ENCODE measurements around the gene SH3PXD2A. TPM values are rescaled to one million over a fixed set of nuclear protein-coding genes. Genes with fewer than 3 reads are reported as not detected.

The SH3PXD2A gene
- total and polyA plus RNA-seq, 4 experiments from 2014 or later, result 0.39 to 17.5 (median 8.9) TPM

DNA sequence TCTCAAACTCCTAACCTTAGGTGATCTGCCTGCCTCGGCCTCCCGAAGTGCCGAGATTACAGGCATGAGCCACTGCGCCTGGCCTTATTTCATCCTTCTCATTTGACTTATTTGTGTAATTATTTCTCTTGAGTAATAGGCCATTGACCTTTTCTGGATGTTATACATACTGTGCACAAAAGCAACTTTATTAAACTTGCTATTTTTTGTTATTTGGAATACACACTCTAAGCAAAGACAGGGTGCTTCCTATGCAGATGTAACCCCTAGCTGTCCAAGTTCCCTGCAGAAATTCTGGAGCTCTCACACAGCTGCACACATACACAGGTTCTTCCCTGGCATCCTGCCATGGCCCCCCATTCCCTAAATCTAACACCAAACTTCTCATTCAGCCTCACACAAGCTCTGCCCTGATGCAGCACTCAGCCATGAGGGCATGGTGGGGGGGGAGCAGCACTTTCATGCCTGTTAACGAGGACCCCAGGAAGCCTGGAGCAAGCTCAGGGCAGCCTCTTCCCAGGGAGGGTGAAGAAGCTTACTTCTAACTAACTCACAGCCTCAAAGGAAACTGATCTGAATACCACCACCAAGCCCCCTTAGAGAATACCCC is 33.2 kb downstream of the SH3PXD2A start:
- H3K36me3 ChIP-seq (ENCODE audit: insufficient read depth, low read length), result no peaks in the 10 kb centered on the region
- H3K4me3 Mint-ChIP-seq, result no peak overlapping the region
- no peaks in the 10 kb centered on the region for H3K36me3 Mint-ChIP-seq
- H3K9me3 ChIP-seq (ENCODE audit: control insufficient read depth in 1 of 2, low read length in 2 of 2), result no peaks in the 10 kb centered on the region
- H3K27ac ChIP-seq (ENCODE audit: low read depth, low read length), result no peak overlapping the region
- peaks cover 0 to 9% (median 0%) of the 10 kb centered on the region in 4 donors for H3K4me1 Mint-ChIP-seq
- H3K9me3 Mint-ChIP-seq, result peaks cover 0 to 2% (median 0%) of the 10 kb centered on the region in 8 donors
- intact Hi-C loops (cut with micrococcal nuclease), result no loop called here
- no peaks in the 10 kb centered on the region for H3K27me3 ChIP-seq (ENCODE audit: insufficient read depth, low read length)
- no peak for DNase-seq
- POLR2A ChIA-PET (ENCODE audit: partially characterized antibody), result no interaction called here
- CTCF ChIA-PET (ENCODE audit: partially characterized antibody), result interaction anchor here (0.6 to 0.9 kb wide), 2 partner anchors 103 to 108 kb away, joined by 3 read pairs; no protein-coding TSS in a partner anchor
- H3K4me1 ChIP-seq (ENCODE audit: insufficient read depth, low read length), result no peaks in the 10 kb centered on the region
- H3K27ac Mint-ChIP-seq, result peak overlapping the region in 1 of 7 donors; percentile 73
- no peak overlapping the region for H3K4me3 ChIP-seq (ENCODE audit: low read length in 2 of 2)
- H3K27me3 Mint-ChIP-seq, result peaks cover 15 to 16% of the 10 kb centered on the region in 2 donors

DNA sequence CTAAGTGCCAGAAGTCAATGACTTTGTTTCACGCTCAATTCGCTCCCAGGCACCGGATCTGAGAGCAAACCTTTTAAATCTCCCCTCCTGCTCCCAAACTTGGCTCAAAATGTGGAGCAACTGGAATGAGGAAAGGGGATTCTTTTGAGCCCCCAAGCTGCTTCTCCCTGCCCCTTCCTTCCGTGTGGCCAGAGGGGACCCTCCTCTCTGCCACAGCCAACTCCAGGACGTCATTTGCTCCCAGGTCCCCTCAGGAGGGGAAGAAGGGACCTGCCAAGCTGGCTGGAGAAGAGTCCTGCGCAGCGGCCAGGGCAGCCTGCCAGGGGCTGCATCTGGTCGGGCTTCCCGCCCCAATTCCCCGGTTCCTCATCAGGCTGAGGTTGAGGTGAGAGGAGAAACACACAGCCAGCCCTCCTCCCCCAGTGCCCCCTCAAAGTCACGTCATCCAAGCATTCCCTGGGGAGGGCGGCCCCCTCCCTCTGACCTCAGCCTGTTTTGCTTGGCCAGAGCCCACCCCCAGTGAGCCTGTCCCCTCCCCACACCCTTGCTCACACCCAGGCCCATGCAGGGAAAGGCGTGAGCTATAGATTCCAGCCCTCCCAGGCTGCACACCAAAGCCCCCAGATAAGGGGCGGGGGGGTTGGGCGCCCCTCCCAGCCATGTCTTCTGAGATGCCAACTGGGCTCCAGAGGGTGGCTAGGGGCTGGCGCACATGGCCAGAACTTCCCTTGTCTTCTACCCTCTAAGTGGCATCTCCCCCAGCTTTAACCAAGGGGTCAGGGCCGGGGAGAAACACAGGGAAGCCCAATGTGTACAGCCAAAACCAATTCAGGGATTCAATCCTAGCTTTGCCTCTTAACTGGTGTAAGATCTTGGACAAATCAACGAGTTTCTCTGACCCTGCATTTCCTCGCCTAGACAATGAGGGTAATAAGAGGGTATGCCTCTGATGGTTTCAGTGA is 35.0 kb downstream of the SH3PXD2A start:
- Mint-ChIP-seq H3K4me3 (no peak overlapping the region), H3K36me3 (no peaks in the 10 kb centered on the region), H3K27me3 (peaks cover 15 to 16% of the 10 kb centered on the region in 2 donors), H3K9me3 (peaks cover 0 to under 1% (median 0%) of the 10 kb centered on the region in 8 donors), H3K27ac (no peak overlapping the region), H3K4me1 (peaks cover 0 to 9% (median 0%) of the 10 kb centered on the region in 4 donors)
- Histone ChIP-seq H3K4me1 (ENCODE audit: insufficient read depth, low read length) (no peaks in the 10 kb centered on the region), H3K9me3 (ENCODE audit: control insufficient read depth in 1 of 2, low read length in 2 of 2) (no peaks in the 10 kb centered on the region), H3K4me3 (ENCODE audit: low read length in 2 of 2) (no peak overlapping the region), H3K27me3 (ENCODE audit: insufficient read depth, low read length) (no peaks in the 10 kb centered on the region), H3K27ac (ENCODE audit: low read depth, low read length) (no peak overlapping the region), H3K36me3 (ENCODE audit: insufficient read depth, low read length) (no peaks in the 10 kb centered on the region)
- intact Hi-C loops (cut with micrococcal nuclease), result no loop called here
- DNase-seq, result no peak
- CTCF ChIA-PET (ENCODE audit: partially characterized antibody), result interaction anchor here (1.5 kb wide), 1 partner anchor 108 kb away, joined by 6 read pairs; no protein-coding TSS in a partner anchor
- POLR2A ChIA-PET (ENCODE audit: partially characterized antibody), result no interaction called here

DNA sequence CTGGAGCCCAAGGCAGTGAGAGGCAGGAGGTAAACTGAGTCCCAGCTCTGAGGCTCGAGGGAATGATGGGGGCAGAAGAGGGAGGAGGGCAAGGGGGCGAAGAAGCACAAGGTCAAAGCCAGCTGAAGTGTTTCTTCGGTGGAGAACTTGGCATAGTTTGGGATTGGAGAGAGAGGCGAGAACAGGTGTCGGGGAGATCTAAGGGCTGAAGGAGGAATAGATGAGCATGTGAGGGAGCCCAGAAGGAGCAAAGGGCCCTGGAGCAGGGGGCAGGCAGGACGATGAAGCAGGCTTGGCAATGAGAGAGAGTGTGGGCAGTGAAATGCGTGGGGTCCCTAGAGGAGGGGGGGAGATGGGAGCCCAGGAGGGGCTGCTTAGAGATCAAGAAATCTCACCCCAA is 35.9 kb downstream of the SH3PXD2A start:
- Histone ChIP-seq H3K27ac (ENCODE audit: low read depth, low read length) (no peak overlapping the region), H3K36me3 (ENCODE audit: insufficient read depth, low read length) (no peaks in the 10 kb centered on the region), H3K27me3 (ENCODE audit: insufficient read depth, low read length) (no peaks in the 10 kb centered on the region), H3K9me3 (ENCODE audit: control insufficient read depth in 1 of 2, low read length in 2 of 2) (no peaks in the 10 kb centered on the region), H3K4me3 (ENCODE audit: low read length in 2 of 2) (no peak overlapping the region), H3K4me1 (ENCODE audit: insufficient read depth, low read length) (no peaks in the 10 kb centered on the region)
- Mint-ChIP-seq H3K9me3 (no peaks in the 10 kb centered on the region), H3K36me3 (no peaks in the 10 kb centered on the region), H3K27me3 (peaks cover 15 to 16% of the 10 kb centered on the region in 2 donors), H3K4me1 (peaks cover 0 to 4% (median 0%) of the 10 kb centered on the region in 4 donors), H3K27ac (no peak overlapping the region), H3K4me3 (no peak overlapping the region)
- CTCF ChIA-PET (ENCODE audit: partially characterized antibody), result no interaction called here
- intact Hi-C loops (cut with micrococcal nuclease), result no loop called here
- POLR2A ChIA-PET (ENCODE audit: partially characterized antibody), result no interaction called here
- no peak for DNase-seq

DNA sequence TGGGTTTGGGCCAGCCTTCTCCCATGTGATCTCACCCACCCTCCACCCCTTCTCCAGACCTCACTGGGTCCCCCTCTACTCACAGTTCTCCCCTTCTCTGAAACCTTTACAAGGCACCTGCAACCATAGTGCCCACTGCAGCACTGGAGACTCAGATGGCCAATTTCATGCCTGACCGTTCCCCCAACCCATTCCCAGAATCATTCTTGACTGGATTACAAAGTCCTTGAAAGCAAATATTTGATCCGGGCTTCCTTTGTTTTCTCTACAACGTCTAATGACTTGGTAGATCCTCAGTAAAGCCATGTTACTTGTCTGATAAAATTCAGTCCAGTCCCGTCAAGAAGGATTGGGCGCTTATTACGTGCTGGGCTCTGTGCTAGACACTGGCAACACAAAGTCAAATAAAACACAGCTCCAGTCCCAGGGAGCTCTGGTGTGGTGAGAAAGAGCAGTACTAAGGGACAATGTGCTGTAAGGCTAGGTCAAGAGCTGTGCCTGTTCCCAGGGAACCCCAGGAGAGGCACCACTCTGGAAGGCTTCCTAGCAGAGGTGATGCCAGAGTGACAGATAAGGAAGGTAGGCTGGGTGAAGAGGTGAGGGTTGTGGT is 36.5 kb downstream of the SH3PXD2A start:
- Histone ChIP-seq H3K27me3 (ENCODE audit: insufficient read depth, low read length) (no peaks in the 10 kb centered on the region), H3K27ac (ENCODE audit: low read depth, low read length) (no peak overlapping the region), H3K4me3 (ENCODE audit: low read length in 2 of 2) (no peak overlapping the region), H3K4me1 (ENCODE audit: insufficient read depth, low read length) (no peaks in the 10 kb centered on the region), H3K9me3 (ENCODE audit: control insufficient read depth in 1 of 2, low read length in 2 of 2) (no peaks in the 10 kb centered on the region), H3K36me3 (ENCODE audit: insufficient read depth, low read length) (no peaks in the 10 kb centered on the region)
- Mint-ChIP-seq H3K27me3 (peaks cover 15 to 16% of the 10 kb centered on the region in 2 donors), H3K4me3 (no peak overlapping the region), H3K4me1 (no peaks in the 10 kb centered on the region), H3K36me3 (no peaks in the 10 kb centered on the region), H3K27ac (no peak overlapping the region), H3K9me3 (no peaks in the 10 kb centered on the region)
- ChIA-PET POLR2A (ENCODE audit: partially characterized antibody) (no interaction called here), CTCF (ENCODE audit: partially characterized antibody) (no interaction called here)
- intact Hi-C loops (cut with micrococcal nuclease), result no loop called here
- no peak for DNase-seq

DNA sequence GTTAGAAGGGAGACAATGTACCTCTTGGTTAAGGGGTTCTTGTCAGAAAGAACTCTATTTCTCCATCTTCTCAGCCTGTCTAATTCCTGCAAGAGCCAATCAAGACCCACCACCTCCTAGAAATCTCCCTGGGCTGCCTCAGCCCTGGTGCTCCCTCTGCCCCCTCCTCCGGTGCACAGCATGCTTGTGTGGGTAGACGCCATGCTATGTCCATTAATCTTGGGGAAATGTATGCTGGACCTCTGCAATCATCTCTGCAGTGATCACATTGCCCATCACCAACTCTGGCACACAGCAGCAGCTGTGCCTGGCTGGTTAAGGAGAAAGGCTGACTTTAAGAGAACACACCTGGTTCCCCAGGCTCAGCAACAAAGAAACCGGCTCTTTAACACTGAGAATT is 37.3 kb downstream of the SH3PXD2A start:
- H3K27ac Mint-ChIP-seq, result no peak overlapping the region
- DNase-seq, result no peak
- H3K27me3 ChIP-seq (ENCODE audit: insufficient read depth, low read length), result no peaks in the 10 kb centered on the region

DNA sequence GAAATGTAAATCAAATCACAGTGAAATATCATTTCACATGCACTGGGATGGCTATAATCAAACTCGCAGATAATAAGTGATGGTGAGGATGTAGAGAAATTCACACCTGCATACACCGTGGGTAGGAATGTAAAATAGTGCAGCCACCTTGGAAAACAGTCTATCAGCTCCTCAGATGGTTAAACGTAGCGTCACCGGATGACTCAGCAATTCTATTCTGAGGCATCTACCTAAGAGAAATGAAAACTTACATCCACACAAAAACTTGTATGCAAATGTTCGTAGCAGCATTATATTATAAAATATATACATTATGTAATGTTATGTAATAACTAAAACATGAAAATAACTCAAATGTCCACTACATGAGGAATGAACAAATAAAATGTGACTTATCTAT is 38.9 kb downstream of the SH3PXD2A start:
- intact Hi-C loops (cut with micrococcal nuclease), result no loop called here
- Histone ChIP-seq H3K4me1 (ENCODE audit: insufficient read depth, low read length) (no peaks in the 10 kb centered on the region), H3K9me3 (ENCODE audit: control insufficient read depth in 1 of 2, low read length in 2 of 2) (no peaks in the 10 kb centered on the region), H3K27me3 (ENCODE audit: insufficient read depth, low read length) (no peaks in the 10 kb centered on the region), H3K36me3 (ENCODE audit: insufficient read depth, low read length) (no peaks in the 10 kb centered on the region), H3K4me3 (ENCODE audit: low read length in 2 of 2) (no peak overlapping the region), H3K27ac (ENCODE audit: low read depth, low read length) (no peak overlapping the region)
- Mint-ChIP-seq H3K36me3 (no peaks in the 10 kb centered on the region), H3K4me3 (no peak overlapping the region), H3K4me1 (no peaks in the 10 kb centered on the region), H3K9me3 (no peaks in the 10 kb centered on the region), H3K27me3 (peaks cover 14% of the 10 kb centered on the region in 2 donors), H3K27ac (no peak overlapping the region)
- ChIA-PET POLR2A (ENCODE audit: partially characterized antibody) (no interaction called here), CTCF (ENCODE audit: partially characterized antibody) (no interaction called here)
- DNase-seq, result no peak

More for the DNA sequence above, 37.3 kb downstream of the SH3PXD2A start:
- H3K27me3 Mint-ChIP-seq, result peaks cover 14 to 15% of the 10 kb centered on the region in 2 donors
- ChIA-PET CTCF (ENCODE audit: partially characterized antibody) (no interaction called here), POLR2A (ENCODE audit: partially characterized antibody) (no interaction called here)
- H3K4me1 ChIP-seq (ENCODE audit: insufficient read depth, low read length), result no peaks in the 10 kb centered on the region
- no peaks in the 10 kb centered on the region for H3K9me3 Mint-ChIP-seq
- H3K4me1 Mint-ChIP-seq, result no peaks in the 10 kb centered on the region
- H3K27ac ChIP-seq (ENCODE audit: low read depth, low read length), result no peak overlapping the region
- H3K36me3 Mint-ChIP-seq, result no peaks in the 10 kb centered on the region
- H3K4me3 Mint-ChIP-seq, result no peak overlapping the region
- H3K36me3 ChIP-seq (ENCODE audit: insufficient read depth, low read length), result no peaks in the 10 kb centered on the region
- intact Hi-C loops (cut with micrococcal nuclease), result no loop called here
- no peak overlapping the region for H3K4me3 ChIP-seq (ENCODE audit: low read length in 2 of 2)
- no peaks in the 10 kb centered on the region for H3K9me3 ChIP-seq (ENCODE audit: control insufficient read depth in 1 of 2, low read length in 2 of 2)
